HPDE6-E6E7 (cell line): ENCODE results near the gene USP3.

Experiments
- DNase-seq: peaks from one replicate; pipeline ENCODE4 v3.0.0; 2011; ENCODE audit warnings: missing footprints; ENCODE audit errors: extremely low spot score

Gene USP3, protein sequence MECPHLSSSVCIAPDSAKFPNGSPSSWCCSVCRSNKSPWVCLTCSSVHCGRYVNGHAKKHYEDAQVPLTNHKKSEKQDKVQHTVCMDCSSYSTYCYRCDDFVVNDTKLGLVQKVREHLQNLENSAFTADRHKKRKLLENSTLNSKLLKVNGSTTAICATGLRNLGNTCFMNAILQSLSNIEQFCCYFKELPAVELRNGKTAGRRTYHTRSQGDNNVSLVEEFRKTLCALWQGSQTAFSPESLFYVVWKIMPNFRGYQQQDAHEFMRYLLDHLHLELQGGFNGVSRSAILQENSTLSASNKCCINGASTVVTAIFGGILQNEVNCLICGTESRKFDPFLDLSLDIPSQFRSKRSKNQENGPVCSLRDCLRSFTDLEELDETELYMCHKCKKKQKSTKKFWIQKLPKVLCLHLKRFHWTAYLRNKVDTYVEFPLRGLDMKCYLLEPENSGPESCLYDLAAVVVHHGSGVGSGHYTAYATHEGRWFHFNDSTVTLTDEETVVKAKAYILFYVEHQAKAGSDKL

DNA sequence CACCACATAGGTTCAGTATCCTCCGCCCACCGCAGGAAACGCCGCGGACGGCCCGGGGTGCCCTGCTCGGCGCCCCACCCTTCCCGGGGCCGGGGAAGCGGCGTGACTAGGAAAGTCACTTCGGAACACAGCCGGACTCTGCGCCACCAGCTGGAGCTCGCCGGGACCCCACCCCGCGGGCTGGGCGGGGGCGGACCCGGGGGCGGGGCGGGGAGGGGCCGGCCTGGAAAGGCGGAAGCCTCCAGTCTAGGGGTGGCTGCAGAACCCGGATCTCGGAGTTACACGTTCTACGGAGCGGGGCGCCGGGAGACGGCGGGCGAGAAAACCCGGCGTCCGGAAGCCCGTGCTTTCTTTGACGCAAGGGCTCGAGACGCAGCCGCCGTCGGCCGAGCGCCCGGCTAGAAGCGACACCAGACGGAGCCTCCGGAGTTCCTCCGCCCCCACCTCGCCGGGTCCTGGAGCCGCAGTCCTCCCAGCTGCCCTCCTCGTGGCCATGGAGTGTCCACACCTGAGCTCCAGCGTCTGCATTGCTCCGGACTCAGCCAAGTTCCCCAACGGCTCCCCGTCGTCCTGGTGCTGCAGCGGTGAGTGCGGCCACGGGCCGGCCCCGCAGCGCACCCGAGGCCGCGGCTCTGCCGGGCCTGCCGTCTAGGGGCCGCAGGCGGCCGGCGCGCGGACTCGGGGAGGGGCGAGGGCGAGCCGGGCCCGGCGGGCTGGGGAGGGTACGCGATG is at the start of gene USP3:
Gene USP3 (plus strand): TSS at position 347 of the 732 bp plus-strand sequence. CDS start 147 bp downstream, at position 494.
- DNase-seq = peak; percentile 60

DNA sequence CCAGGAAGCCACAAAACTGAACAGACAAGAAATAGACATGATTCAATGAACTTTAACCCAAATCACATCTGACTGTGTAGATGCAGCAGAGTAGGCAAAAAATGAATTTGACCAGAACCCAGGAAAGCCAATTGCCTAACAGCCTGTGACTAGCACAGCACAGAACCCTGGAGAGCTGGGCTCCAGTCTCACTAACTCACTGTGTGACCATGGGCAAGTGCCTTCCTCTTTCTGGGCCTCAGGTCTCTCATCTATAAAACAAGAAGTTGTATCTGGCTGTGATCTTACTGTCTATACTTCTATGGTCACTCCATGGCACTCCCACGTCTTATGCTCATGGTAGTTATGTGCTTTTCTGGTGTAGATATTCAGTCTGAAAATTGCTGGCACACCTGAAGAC is 48.1 kb upstream of the USP3 start:
- no peak for DNase-seq

DNA sequence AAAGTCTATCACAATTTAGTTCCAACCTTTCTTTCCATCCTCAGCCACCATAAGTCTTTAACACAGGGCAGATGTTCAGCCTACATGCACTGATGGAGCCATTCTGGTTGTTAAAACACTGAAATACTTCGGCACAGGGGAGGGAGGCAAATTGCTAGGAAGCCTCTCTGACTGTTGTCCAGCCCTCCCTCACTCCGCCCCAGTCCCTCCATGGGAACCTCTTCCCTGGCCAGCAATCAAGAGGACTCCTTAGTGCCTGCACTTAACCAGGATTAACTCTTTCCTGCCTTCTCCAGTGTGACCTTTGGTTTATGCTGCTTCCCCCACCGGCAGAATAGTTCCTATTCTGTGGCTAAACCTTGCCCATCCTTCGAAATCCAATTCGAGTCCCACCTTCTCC is 47.0 kb upstream of the USP3 start:
- DNase-seq = no peak

DNA sequence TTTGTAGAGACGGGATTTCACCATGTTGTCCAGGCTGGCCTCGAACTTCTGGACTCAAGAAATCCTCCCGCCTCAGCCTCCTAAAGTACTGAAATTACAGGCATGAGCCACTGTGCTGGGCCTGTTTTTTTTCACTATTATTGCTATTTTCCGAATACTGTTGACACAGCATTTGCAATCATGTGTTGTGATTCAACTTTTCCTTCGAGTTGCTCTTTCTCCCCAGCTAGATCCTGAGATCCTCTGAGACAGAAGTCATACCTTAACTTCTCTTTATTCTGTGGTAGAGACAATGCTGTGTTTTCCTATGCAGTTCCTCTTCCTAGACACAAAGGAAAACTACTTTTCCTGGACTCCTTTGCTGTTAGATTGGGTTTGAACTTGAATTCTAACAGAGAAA is 46.4 kb upstream of the USP3 start:
- no peak for DNase-seq

DNA sequence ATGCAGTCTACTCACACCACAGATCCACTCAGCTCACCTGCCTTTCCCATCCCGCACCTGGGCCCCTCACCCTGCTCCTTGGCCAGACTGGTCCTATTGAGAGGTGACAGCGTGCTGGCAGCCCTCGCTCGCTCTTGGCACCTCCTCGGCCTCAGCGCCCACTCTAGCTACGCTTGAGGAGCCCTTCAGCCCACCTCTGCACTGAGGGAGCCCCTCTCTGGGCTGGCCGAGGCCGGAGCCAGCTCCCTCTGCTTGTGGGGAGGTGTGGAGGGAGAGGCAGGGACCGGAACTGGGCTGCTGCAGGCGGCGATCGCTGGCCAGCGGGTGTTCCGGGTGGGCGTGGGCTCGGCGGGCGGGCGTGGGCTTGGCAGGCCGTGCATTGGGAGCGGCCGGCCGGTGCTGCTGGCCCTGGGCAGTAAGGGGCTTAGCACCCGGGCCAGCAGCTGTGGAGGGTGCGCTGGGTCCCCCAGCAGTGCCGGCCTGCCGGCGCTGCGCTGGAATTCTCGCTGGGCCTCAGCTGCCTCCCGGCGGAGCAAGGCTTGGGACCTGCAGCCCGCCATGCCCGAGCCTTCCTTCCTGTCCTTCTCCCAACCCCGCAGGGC is 45.5 kb upstream of the USP3 start:
- DNase-seq = no peak

DNA sequence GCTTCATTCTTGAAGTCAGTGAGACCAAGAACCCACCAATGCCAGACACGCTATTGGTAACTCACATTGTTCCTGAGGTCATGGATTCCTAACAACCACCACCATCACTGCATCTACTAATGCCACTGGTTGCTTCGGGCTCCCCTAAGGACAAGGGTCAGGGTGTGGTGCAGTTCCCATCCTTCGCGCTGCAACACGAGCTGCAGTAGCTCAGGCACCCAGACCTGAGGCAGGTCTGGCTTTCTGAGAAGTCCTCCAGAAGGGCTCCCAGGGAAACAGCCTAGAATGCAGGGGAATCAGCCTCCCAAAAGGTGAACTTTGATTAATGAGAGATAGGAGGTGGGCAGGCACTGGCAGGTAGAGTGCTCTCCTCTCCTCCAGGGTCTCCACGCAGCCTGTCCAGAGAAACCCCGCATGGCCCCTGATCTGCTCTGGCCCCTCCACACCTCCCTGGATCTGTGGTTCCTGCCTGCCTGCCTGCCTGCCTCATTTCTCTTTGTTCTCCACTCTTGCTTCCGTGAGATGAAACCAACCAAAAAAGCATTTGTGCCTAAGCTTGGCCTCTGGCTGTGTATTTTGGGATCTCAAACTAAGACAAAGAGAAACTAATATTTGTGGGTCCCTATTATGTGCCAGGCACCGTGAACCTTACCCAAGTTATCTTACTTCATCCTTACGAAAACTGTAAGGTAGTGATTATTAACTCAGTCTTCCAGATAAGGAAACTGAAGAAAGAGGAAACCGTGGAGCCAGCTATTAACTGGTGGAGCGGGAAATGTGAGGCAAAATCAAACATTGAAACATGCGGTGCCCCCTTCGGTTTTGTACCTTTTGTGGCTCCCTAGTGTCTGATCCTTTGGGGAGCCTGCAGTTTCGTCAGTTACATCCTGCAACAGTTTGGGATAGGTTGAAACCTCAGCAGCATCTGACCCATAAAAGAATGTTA is 43.9 kb upstream of the USP3 start:
- DNase-seq = no peak

DNA sequence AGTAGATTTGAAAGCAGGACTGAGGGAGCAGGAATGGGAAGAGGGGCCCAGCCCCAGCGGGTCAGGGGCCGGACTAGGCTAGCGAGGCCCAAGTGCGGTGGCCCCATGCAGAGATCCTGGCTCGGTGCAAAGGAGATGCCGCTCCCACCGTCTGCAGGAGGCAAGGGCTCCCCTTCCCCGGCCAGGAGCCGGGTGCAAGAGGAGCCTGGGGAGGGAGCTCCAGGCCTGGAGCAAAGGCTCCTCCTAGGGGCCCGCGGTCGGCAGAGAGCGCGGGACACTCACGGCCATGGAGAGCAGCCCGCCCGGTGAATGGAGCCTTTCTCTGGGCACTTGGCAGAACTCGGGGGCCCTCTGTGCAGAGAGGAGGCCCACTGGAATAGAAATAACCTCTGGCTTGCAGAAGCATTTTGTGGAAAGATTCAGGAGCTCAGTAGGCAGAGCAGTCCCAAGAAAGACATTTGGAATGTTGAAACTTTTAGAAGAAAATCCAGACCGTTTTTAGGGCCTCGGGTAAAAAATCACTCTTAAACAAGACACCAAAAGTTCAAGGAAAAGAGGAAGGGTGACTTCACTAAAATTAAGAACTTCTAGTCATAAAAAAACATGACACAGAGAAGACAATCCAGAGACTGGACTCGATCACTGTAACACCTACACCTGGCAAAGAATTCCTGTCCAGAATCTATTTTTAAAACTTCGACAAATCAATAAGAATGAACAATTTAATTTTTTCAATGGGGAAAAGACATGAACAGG is 43.0 kb upstream of the USP3 start:
- DNase-seq = no peak

DNA sequence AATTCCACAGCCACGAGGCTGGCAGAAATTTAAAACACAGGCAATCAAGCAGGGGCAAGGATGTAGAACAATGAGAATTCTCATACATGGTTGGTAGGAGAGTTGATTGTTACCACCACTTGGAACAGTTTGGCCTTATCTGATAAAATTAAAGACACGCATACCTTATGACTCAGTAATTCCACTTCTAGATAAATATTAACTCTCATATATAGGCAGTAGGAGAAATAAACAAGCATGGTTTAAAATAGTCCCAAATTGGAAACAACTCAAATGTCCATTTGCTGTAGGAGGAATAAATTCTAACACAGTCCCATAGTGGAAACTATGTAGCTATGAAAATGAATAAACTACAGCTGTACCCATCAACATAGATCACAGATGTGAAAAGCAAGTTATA is 42.3 kb upstream of the USP3 start:
- no peak for DNase-seq

DNA sequence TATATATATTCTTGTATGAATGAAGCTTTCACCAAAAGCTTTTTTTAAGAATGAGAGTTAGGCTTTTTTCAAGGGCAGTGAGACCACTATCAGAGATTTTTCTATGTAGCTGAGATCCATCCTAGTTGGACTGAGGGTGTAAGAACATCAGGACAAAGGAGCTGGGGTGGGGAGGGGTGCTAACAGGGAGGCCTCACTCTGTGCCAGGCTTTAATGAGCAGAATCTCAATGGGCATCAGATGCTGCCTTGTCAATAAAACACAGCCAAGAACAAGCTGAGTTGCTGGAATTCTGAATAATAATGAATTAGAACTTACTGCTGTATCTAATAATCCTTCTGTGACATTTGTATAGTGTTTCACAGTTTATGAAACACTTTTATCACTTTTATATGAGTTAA is 41.4 kb upstream of the USP3 start:
- no peak for DNase-seq

DNA sequence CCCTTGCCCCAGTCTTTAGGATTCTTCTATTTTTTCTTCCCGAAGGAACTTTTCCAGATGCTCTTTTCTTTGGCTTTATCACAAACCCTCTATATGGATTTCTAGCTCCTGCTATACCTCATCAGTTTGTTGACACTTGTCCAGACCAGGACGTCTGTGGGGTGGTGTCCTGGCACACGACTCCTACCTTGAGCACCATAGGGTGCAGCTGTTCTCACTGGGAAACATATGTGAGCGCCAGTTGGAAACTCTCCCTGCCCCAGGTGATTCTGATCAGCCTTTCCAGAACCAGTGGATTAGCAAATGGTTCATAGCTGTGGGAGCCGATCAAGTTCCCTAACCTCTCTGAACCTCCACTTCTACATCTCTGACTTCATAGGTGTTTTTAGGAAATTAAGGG is 40.6 kb upstream of the USP3 start:
- no peak for DNase-seq

DNA sequence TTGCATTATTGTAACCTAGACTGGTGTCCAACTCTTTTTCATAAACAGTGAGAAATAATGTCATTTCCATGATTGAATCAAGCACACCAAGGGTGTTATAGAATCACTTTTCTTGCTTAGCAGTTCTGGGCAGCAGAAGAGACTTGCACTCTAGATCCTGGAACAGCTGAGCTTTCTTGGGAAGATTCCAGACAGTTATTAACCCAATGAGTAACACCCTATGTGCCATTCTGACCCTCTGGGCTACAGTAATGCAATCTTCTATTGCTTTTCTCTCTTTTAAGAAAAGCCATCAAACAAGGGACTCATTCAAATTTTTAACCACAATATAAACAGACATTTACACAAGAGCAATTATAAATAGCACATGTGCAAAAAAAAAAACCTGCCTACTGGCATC is 39.3 kb upstream of the USP3 start:
- DNase-seq = no peak

DNA sequence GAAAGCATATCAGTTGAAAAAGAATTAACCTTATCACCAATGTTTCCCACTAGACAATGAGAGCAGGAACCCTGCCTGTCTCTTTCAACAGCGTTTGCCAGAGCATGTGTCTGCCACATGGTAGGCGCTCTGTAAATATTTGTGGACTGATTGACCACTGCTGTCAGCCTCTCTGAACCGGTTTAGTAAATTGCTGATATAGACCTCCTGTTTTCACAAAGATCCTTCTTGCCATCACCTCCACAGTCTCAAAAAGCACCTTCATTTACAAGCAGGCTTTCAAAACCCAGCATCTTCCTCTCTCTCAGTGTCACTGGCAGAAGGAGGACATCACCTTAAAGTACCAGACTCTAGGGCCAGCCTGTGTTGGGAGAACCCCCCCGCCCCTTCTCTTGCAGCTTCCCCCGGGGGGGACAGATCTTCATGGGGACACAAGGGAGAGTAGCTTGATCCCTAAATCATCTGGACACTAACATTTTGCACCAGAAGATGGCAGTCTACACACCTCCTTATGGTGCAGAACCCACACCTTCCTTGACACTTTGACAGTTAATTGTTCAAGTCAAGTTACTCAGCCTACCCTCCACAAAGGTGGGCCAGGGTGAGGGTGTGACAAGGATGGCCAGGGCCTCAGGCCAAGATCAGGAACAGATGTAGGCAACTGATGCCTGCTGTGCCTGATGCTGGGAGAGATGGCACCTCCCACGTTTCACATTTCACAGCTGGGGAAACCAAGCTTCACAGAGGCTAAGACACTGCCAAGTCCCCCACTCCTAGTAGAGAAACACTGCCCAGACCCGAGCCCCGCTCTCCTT is 37.8 kb upstream of the USP3 start:
- peak; percentile 77 for DNase-seq

DNA sequence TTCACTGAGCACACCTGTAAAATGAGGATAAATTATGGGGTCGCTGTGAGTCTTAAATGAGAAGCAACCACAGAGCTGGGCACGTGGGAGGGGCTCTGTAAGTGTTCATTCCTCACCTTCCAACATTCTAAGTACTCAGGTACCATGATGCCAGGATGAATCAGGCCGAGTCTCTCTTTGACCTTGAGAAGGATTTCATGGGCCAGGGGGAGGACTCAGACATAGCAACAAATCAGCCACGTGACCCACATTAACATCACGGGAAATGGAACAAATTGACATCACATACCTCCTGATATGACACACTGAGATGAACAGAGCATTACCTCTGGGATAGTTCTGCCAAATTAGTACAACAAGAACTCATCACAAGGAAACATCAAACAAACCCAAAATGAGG is 35.2 kb upstream of the USP3 start:
- DNase-seq = no peak

DNA sequence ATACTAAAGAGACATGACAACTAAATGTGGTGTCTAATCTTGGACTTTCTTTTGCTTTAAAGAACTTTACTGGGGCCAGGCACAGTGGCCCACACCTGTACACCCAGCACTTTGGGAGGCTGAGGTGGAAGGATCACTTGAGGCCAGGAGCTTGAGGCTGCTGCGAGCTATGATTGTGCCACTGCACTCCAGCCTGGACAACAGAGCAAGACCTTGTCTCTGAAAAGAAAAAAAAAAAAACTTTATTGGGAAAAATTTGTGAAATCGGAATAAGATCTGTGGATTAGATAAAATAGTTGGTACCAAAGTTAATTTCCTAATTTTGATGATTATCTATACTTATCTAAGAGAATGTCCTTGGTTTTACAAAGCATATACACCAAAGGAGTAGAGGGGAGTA is 34.4 kb upstream of the USP3 start:
- DNase-seq = no peak

DNA sequence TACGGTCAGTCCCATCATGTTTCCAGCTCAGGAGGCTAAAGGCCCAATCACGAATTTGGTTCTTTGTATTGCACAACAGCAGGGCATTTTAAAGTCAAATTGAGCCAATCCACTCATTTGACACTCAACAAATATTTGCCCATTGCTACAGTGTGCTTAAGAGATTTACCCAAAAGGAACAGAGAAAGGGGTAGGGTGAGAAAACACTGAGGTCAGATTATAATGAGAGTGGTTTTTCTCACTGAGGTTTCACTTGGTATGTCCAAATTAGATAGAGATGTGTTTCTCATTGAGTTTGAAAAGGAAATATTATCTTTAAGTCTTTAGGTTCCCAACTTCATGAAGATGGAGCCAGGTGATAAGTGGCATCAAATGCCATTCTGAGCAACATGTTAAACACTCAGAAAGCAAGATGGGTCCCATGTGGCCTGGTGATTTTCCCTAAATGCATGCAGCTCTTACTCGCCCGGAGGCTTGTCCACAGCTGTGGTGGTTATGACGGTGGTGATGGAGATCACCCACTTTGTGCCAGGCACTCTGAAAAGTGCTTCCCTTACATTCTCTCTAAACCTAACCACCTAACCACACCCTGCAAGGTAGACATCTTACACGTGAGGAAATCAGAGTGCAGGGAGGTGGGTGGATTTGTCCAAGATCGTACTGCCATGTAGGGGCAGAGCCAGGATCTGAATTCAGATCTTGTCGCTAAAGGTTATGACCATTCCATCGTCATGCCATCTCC is 31.2 kb upstream of the USP3 start:
- DNase-seq = no peak

DNA sequence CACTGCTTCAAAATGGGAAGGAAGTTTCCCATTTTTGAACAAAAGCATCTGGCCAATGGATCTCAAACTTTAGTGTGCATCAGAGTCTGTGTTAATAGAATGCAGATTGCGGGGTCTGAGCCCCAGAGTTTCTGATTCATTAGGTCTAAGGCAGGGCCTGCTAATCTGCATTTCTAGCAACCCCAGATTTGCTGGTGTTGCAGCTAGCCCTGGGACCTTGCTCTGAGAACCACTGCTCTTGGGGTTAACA is 30.7 kb upstream of the USP3 start:
- no peak for DNase-seq

DNA sequence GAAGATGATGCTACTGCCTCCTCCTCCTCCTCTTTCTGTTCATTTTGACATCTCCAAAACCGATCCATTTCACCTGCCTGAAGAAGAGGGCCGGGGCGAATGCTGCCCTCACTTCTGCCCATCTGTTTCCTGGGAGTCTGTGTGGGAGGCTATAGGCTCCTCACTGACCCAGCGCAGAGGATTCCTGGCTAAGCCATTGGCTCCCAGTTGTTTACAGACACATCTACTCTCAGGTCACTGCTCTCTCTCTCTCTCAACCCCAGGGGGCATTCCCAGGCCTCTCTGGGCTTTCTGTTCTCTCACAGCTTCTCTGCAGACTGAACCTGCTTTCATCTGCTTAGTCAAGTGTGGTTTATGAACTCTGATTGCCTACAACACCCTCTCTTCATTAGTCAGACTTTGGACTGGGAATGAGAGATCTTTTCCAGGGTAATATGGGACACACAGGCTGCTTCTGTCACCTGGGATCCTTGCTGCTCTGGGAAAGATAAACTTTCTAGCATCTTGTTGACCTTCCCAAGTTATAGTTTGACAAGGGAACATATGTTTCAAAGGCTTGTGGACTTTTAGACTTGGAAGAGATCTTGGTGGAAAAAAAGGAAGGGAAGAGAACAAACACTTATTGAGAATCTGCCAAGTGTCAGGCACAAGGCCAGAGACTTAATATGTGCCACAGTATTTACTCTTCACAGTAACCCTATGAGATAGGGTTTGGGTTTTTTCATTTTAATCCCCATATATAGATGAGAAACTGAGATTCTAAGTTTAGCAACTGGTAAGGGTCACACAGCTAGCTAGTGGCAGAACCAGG is 30.2 kb upstream of the USP3 start:
- DNase-seq = no peak

DNA sequence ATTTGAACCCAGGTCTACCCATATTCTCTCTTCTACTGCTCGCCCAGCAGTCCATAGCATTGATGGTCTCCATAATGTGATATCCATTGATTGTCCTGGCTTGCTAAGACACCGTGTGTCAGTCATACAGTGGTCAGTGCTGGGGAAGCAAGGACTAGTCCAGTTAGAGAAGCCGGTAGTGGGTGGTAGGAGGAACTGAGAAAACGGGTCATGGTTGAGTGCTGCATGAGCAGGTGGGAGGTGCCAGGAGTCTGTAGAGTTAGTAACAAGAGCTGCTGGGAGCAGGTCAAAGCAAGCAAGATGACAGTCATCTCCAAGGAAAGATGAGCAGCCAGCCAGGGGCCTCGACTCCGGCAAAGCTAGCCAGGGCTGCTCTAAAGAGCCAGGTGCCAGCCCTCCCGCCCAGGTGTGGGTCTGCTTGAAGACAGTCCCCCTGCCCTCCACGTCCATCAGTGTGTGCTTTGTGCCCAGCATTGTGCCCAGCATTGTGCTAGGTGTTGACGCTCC is 29.5 kb upstream of the USP3 start:
- no peak for DNase-seq
